Measurements from ENCODE around the gene PCDHB2. TPM values are rescaled to one million over a fixed set of nuclear protein-coding genes. Genes with fewer than 3 reads are reported as not detected.
"Not testable (repeated sequence)": the region's sequence is repeated elsewhere in the genome, so short reads cannot be mapped to it uniquely, and the experiment has no call there.

The PCDHB2 gene
- total and polyA plus RNA-seq, 2 experiments from 2014 or later, result 25.0 to 51.5 TPM

GRCh38 chr5:141084487-141084989, 9.9 kb upstream of the PCDHB2 start:
- peak; percentile 41 to 69 for DNase-seq (ENCODE audit: low read depth in 1 of 2, low spot score in 1 of 2)
- Histone ChIP-seq H3K27ac (peak overlapping the region; percentile 88), H3K27me3 (peaks cover 16% of the 10 kb centered on the region), H3K4me3 (peak overlapping the region; percentile 52), H3K4me1 (ENCODE audit: low read depth) (no peaks in the 10 kb centered on the region), H3K9me3 (ENCODE audit: low read depth) (no peaks in the 10 kb centered on the region), H3K36me3 (no peaks in the 10 kb centered on the region)
- TF ChIP-seq CTCF (IDR thresholded peaks at IDR 0.05; ENCODE audit: low read depth, low read length), result peak; percentile 23

GRCh38 chr5:141095263-141095641, 837 bp downstream of the PCDHB2 start:
- H3K4me1 ChIP-seq (ENCODE audit: low read depth), result no peaks in the 10 kb centered on the region
- H3K9me3 ChIP-seq (ENCODE audit: low read depth), result no peaks in the 10 kb centered on the region
- TF ChIP-seq CTCF (IDR thresholded peaks at IDR 0.05; ENCODE audit: low read depth, low read length), result no peak
- peak overlapping the region; percentile 47 for H3K4me3 ChIP-seq
- no peaks in the 10 kb centered on the region for H3K36me3 ChIP-seq
- peak in 1 of 2 donors; percentile 5 for DNase-seq (ENCODE audit: low read depth in 1 of 2, low spot score in 1 of 2)
- H3K27me3 ChIP-seq, result no peaks in the 10 kb centered on the region
- H3K27ac ChIP-seq, result peak overlapping the region; percentile 91

- not testable (repeated sequence) for H3K27me3 ChIP-seq; H3K4me1 ChIP-seq (ENCODE audit: low read depth); H3K36me3 ChIP-seq; H3K27ac ChIP-seq; DNase-seq (ENCODE audit: low read depth in 1 of 2, low spot score in 1 of 2); H3K9me3 ChIP-seq (ENCODE audit: low read depth); H3K4me3 ChIP-seq
Measured at GRCh38 chr5:141096181-141096580, 1.8 kb downstream of the PCDHB2 start.

- not testable (repeated sequence) for H3K27ac ChIP-seq; DNase-seq (ENCODE audit: low read depth in 1 of 2, low spot score in 1 of 2); H3K36me3 ChIP-seq; H3K27me3 ChIP-seq; H3K4me1 ChIP-seq (ENCODE audit: low read depth); H3K9me3 ChIP-seq (ENCODE audit: low read depth); H3K4me3 ChIP-seq
Measured at GRCh38 chr5:141096586-141096985, 2.2 kb downstream of the PCDHB2 start.

- no peak within 1 kb of the TSS for H3K4me3 ChIP-seq
Measured at GRCh38 chr5:141100243-141100805, 5.9 kb downstream of the PCDHB2 start, which contains the start of gene PCDHB3. TSS of gene PCDHB3 (plus strand) at chr5:141100473. CDS start at chr5:141100650, 177 bp downstream.

GRCh38 chr5:141101059-141101458, 6.6 kb downstream of the PCDHB2 start:
- Histone ChIP-seq H3K36me3 (no peaks in the 10 kb centered on the region), H3K4me1 (ENCODE audit: low read depth) (no peaks in the 10 kb centered on the region), H3K27me3 (no peaks in the 10 kb centered on the region), H3K9me3 (ENCODE audit: low read depth) (no peaks in the 10 kb centered on the region), H3K4me3 (no peak overlapping the region), H3K27ac (no peak overlapping the region)
- no peak for DNase-seq (ENCODE audit: low read depth in 1 of 2, low spot score in 1 of 2)
- TF ChIP-seq CTCF (IDR thresholded peaks at IDR 0.05; ENCODE audit: low read depth, low read length), result no peak

More at GRCh38 chr5:141100243-141100805, 5.9 kb downstream of the PCDHB2 start, which contains the start of gene PCDHB3:
- H3K36me3 ChIP-seq, result no peaks in the 10 kb centered on the region
- H3K27ac ChIP-seq, result no peak within 1 kb of the TSS
- DNase-seq (ENCODE audit: low read depth in 1 of 2, low spot score in 1 of 2), result peak in 1 of 2 donors; percentile 8
- no peak for TF ChIP-seq CTCF (IDR thresholded peaks at IDR 0.05; ENCODE audit: low read depth, low read length)
- no peaks in the 10 kb centered on the region for H3K27me3 ChIP-seq
- H3K9me3 ChIP-seq (ENCODE audit: low read depth), result no peaks in the 10 kb centered on the region
- no peaks in the 10 kb centered on the region for H3K4me1 ChIP-seq (ENCODE audit: low read depth)

GRCh38 chr5:141102070-141102469, 7.7 kb downstream of the PCDHB2 start:
- not testable (repeated sequence) for H3K4me3 ChIP-seq; H3K27me3 ChIP-seq; DNase-seq (ENCODE audit: low read depth in 1 of 2, low spot score in 1 of 2); H3K27ac ChIP-seq; H3K36me3 ChIP-seq; H3K4me1 ChIP-seq (ENCODE audit: low read depth); H3K9me3 ChIP-seq (ENCODE audit: low read depth)

GRCh38 chr5:141102471-141102870, 8.1 kb downstream of the PCDHB2 start:
- not testable (repeated sequence) for H3K27me3 ChIP-seq; H3K4me3 ChIP-seq; H3K4me1 ChIP-seq (ENCODE audit: low read depth); H3K9me3 ChIP-seq (ENCODE audit: low read depth); H3K27ac ChIP-seq; H3K36me3 ChIP-seq; DNase-seq (ENCODE audit: low read depth in 1 of 2, low spot score in 1 of 2)
